Measurements from ENCODE around the gene NDC1.

NDC1 gene

GRCh38 chr1:53734650-53735211, 103.4 kb downstream of the NDC1 start:
- peaks cover 10% of the 10 kb centered on the region; the same call in 1 of the 2 replicates for H3K79me2 ChIP-seq (ENCODE audit: insufficient read depth, low read depth)
- peak overlapping the region; percentile 63 for H2AFZ ChIP-seq (ENCODE audit: low read depth)
- H3K9ac ChIP-seq, result peak overlapping the region; percentile 35; the same call in 1 of the 2 replicates
- peaks cover 62% of the 10 kb centered on the region for H3K4me1 ChIP-seq (ENCODE audit: low read depth, poor library complexity, severe bottlenecking)
- peak overlapping the region; percentile 52 for H3K4me3 ChIP-seq (IDR thresholded peaks at IDR 0.05; ENCODE audit: insufficient read depth, low read depth, low read length)
- H3K4me2 ChIP-seq, result peak overlapping the region; percentile 77
- TF ChIP-seq, protein P1, sequence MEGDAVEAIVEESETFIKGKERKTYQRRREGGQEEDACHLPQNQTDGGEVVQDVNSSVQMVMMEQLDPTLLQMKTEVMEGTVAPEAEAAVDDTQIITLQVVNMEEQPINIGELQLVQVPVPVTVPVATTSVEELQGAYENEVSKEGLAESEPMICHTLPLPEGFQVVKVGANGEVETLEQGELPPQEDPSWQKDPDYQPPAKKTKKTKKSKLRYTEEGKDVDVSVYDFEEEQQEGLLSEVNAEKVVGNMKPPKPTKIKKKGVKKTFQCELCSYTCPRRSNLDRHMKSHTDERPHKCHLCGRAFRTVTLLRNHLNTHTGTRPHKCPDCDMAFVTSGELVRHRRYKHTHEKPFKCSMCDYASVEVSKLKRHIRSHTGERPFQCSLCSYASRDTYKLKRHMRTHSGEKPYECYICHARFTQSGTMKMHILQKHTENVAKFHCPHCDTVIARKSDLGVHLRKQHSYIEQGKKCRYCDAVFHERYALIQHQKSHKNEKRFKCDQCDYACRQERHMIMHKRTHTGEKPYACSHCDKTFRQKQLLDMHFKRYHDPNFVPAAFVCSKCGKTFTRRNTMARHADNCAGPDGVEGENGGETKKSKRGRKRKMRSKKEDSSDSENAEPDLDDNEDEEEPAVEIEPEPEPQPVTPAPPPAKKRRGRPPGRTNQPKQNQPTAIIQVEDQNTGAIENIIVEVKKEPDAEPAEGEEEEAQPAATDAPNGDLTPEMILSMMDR (conservative IDR thresholded peaks at IDR 0.05; ENCODE audit: low read depth, low read length), result no peak
- no peaks in the 10 kb centered on the region for H3K36me3 ChIP-seq (ENCODE audit: insufficient read depth)
- peak overlapping the region; percentile 83 for H3K27ac ChIP-seq
- H3K27me3 ChIP-seq (ENCODE audit: insufficient read depth, low read depth), result no peaks in the 10 kb centered on the region
- no peaks in the 10 kb centered on the region for H4K20me1 ChIP-seq (ENCODE audit: insufficient read depth)

DNA sequence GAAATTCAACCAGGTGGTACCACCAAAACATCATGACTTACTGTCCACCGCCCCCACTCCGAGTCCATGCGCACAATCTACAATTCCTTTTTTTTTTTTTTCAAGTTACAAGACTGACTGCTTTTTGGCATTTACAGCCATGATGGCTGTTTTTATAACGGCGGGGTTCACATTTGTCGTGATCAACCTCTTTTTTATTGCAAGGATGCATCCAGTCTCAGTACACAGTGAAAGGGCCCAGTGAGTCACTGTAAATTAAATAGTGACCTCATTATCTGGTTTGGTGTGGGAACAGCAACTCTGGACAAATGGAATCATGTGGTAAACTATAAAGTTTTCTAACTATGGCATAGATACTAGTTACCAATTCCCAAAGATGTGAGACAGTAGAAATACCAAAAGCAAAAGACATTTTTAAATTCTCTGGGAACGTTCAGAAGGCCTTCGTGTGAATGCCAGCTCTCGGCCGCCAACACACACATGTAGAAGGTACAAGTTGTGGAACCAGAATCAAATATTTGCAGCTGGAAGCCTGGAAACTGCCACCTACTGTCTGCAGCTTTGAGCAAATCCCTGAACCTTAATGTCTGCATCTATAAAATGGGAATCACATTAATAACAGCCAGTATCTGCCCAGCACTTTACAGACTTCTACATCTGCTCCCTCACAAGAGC, 104.0 kb downstream of the NDC1 start:
- Histone ChIP-seq H3K9ac (peak overlapping the region; percentile 35; the same call in 1 of the 2 replicates), H3K4me2 (peak overlapping the region; percentile 77), H3K27ac (peak overlapping the region; percentile 83), H3K4me1 (ENCODE audit: low read depth, poor library complexity, severe bottlenecking) (peaks cover 58% of the 10 kb centered on the region), H3K4me3 (IDR thresholded peaks at IDR 0.05; ENCODE audit: insufficient read depth, low read depth, low read length) (peak overlapping the region; percentile 52), H4K20me1 (ENCODE audit: insufficient read depth) (no peaks in the 10 kb centered on the region), H3K79me2 (ENCODE audit: insufficient read depth, low read depth) (peaks cover 10% of the 10 kb centered on the region; the same call in 1 of the 2 replicates), H3K36me3 (ENCODE audit: insufficient read depth) (no peaks in the 10 kb centered on the region), H2AFZ (ENCODE audit: low read depth) (peak overlapping the region; percentile 63), H3K27me3 (ENCODE audit: insufficient read depth, low read depth) (no peaks in the 10 kb centered on the region)
- TF ChIP-seq, protein P1 (conservative IDR thresholded peaks at IDR 0.05; ENCODE audit: low read depth, low read length), result no peak

- no peaks in the 10 kb centered on the region for H3K27me3 ChIP-seq (ENCODE audit: insufficient read depth, low read depth)
Observed at GRCh38 chr1:53733447-53733931, 104.6 kb downstream of the NDC1 start.

GRCh38 chr1:53732912-53733317, 105.2 kb downstream of the NDC1 start:
- H3K4me1 ChIP-seq (ENCODE audit: low read depth, poor library complexity, severe bottlenecking), result peaks cover 58% of the 10 kb centered on the region
- no peaks in the 10 kb centered on the region for H3K36me3 ChIP-seq (ENCODE audit: insufficient read depth)
- no peaks in the 10 kb centered on the region for H4K20me1 ChIP-seq (ENCODE audit: insufficient read depth)
- no peak overlapping the region for H2AFZ ChIP-seq (ENCODE audit: low read depth)
- peaks cover 10% of the 10 kb centered on the region; the same call in 1 of the 2 replicates for H3K79me2 ChIP-seq (ENCODE audit: insufficient read depth, low read depth)
- no peaks in the 10 kb centered on the region for H3K27me3 ChIP-seq (ENCODE audit: insufficient read depth, low read depth)
- peak overlapping the region; percentile 77; the same call in 1 of the 2 replicates for H3K4me2 ChIP-seq
- no peak overlapping the region for H3K4me3 ChIP-seq (IDR thresholded peaks at IDR 0.05; ENCODE audit: insufficient read depth, low read depth, low read length)
- TF ChIP-seq, protein P1 (conservative IDR thresholded peaks at IDR 0.05; ENCODE audit: low read depth, low read length), result no peak
- H3K27ac ChIP-seq, result peak overlapping the region; percentile 83; the same call in 1 of the 2 replicates
- no peak overlapping the region for H3K9ac ChIP-seq

More at GRCh38 chr1:53733447-53733931, 104.6 kb downstream of the NDC1 start:
- H3K9ac ChIP-seq, result peak overlapping the region; percentile 35; the same call in 1 of the 2 replicates
- H2AFZ ChIP-seq (ENCODE audit: low read depth), result no peak overlapping the region
- H3K4me2 ChIP-seq, result peak overlapping the region; percentile 77
- no peaks in the 10 kb centered on the region for H3K36me3 ChIP-seq (ENCODE audit: insufficient read depth)
- peaks cover 58% of the 10 kb centered on the region for H3K4me1 ChIP-seq (ENCODE audit: low read depth, poor library complexity, severe bottlenecking)
- H3K27ac ChIP-seq, result peak overlapping the region; percentile 83
- TF ChIP-seq, protein P1 (conservative IDR thresholded peaks at IDR 0.05; ENCODE audit: low read depth, low read length), result no peak
- H3K79me2 ChIP-seq (ENCODE audit: insufficient read depth, low read depth), result peaks cover 10% of the 10 kb centered on the region; the same call in 1 of the 2 replicates
- no peaks in the 10 kb centered on the region for H4K20me1 ChIP-seq (ENCODE audit: insufficient read depth)
- no peak overlapping the region for H3K4me3 ChIP-seq (IDR thresholded peaks at IDR 0.05; ENCODE audit: insufficient read depth, low read depth, low read length)

Measured in KMS-11 (cell line).